A549 (cell line): Measurements from ENCODE around the gene DNA2. TPM values are rescaled to one million over a fixed set of nuclear protein-coding genes. Genes with fewer than 3 reads are reported as not detected.

ENCODE experiments used
- ATAC-seq, 2 experiments: fragments of 200-7000 bp in 1 of 2; fragments of >200 bp in 1 of 2; cut with Nextera tagmentation in 1 of 2; cut with Tn5 transposase in 1 of 2; 3 replicates each; pipeline versions ENCODE4 v1.8.0 to v1.9.1; 2018 to 2020; ENCODE audit warnings: mild to moderate bottlenecking in 1 of 2, moderate library complexity in 1 of 2
- CTCF ChIA-PET: fragments of 300-600 bp; sonication (Branson Sonifier 250); formaldehyde crosslinking; extraction: SDS; loops from one replicate; lab custom pipeline; 2021; ENCODE audit warnings: antibody characterized with exemption, inconsistent platforms; lab: Yijun Ruan, JAX
- POLR2A ChIA-PET: fragments of 350-600 bp; formaldehyde crosslinking; extraction: SDS; loops from one replicate; lab custom pipeline; 2021; ENCODE audit warnings: antibody characterized with exemption, inconsistent platforms; lab: Yijun Ruan, JAX
- DNase-seq, 2 experiments: peaks; one replicate each; pipeline versions ENCODE4 v3.0.0 to v3.0.0-alpha.2; 2011 to 2016; ENCODE audit warnings: low read depth in 1 of 2, low spot score in 1 of 2
- FAIRE-seq: peaks from 2 replicates; lab custom pipeline; 2011; peaks lifted over from hg19 to GRCh38; lab: Jason Lieb, UNC
- H3K27ac ChIP-seq, 2 experiments: fragments of >200 bp; sonication (Bioruptor Twin); formaldehyde crosslinking; 3 replicates each; pipeline ENCODE4 v1.5.1; 2016 to 2017
- H3K4me1 ChIP-seq: fragments of >200 bp; sonication (Bioruptor Twin); formaldehyde crosslinking; 3 replicates; pipeline ENCODE4 v1.6.1; 2016
- H3K4me2 ChIP-seq: fragments of >200 bp; sonication (Bioruptor Twin); formaldehyde crosslinking; 3 replicates; pipeline ENCODE4 v1.6.1; 2016
- H3K4me3 ChIP-seq: fragments of >200 bp; sonication (Bioruptor Twin); formaldehyde crosslinking; 3 replicates; pipeline ENCODE4 v1.5.1; 2016
- H3K9me3 ChIP-seq: fragments of >200 bp; sonication (Bioruptor Twin); formaldehyde crosslinking; 3 replicates; pipeline ENCODE4 v1.6.1; 2016
- BHLHE40 ChIP-seq: IDR thresholded peaks from 2 replicates; pipeline ENCODE4 v1.6.1; 2012; ENCODE audit warnings: low read depth, low read length, inconsistent platforms
- CBX2 ChIP-seq: fragments of 200-600 bp; sonication (generic); IDR thresholded peaks from 2 replicates; pipeline ENCODE4 v1.6.1; 2016; ENCODE audit warnings: low read depth, mild to moderate bottlenecking, borderline replicate concordance
- CBX8 ChIP-seq: fragments of 200-600 bp; sonication (generic); IDR thresholded peaks from 2 replicates; pipeline ENCODE4 v1.6.1; 2016
- CEBPB ChIP-seq, 2 experiments: fragments of >200 bp in 1 of 2; sonication (Bioruptor Twin) in 1 of 2; formaldehyde crosslinking in 1 of 2; IDR thresholded peaks; 2 replicates each; pipeline ENCODE4 v1.6.1; 2012 to 2016
- CHD2 ChIP-seq: fragments of 150-350 bp; IDR thresholded peaks from 2 replicates; pipeline ENCODE4 v1.6.1; 2014; ENCODE audit warnings: low read length; ENCODE audit not compliant: partially characterized antibody
- CHD4 ChIP-seq: fragments of 200-600 bp; sonication (generic); IDR thresholded peaks from 2 replicates; pipeline ENCODE4 v1.6.1; 2016; ENCODE audit warnings: antibody characterized with exemption, mild to moderate bottlenecking, borderline replicate concordance
- CTCF ChIP-seq: fragments of >200 bp; sonication (Bioruptor Twin); formaldehyde crosslinking; IDR thresholded peaks from 3 replicates; pipeline ENCODE4 v1.5.1; 2016
- EHF ChIP-seq: fragments of 250-450 bp; sonication (Bioruptor Pico); IDR thresholded peaks from 2 replicates; pipeline ENCODE4 v1.5.0; 2020; ENCODE audit warnings: mild to moderate bottlenecking
- EHMT2 ChIP-seq: fragments of 200-600 bp; sonication (generic); IDR thresholded peaks from 2 replicates; pipeline ENCODE4 v1.6.1; 2016; ENCODE audit warnings: antibody characterized with exemption, low read depth, mild to moderate bottlenecking, moderate library complexity
- EP300 ChIP-seq, 2 experiments: fragments of >200 bp; sonication (Bioruptor Twin); formaldehyde crosslinking; IDR thresholded peaks; 2 replicates in 1 of 2; 3 replicates in 1 of 2; pipeline ENCODE4 v1.6.1; 2016 to 2017
- ESRRA ChIP-seq: fragments of 150-350 bp; IDR thresholded peaks from 2 replicates; pipeline ENCODE4 v1.6.1; 2014; ENCODE audit warnings: mild to moderate bottlenecking, low read length, borderline replicate concordance
- FOSL2 ChIP-seq, 2 experiments: fragments of 450-650 bp in 1 of 2; fragments of >200 bp in 1 of 2; sonication (Bioruptor Twin) in 1 of 2; formaldehyde crosslinking; IDR thresholded peaks; 2 replicates each; pipeline versions ENCODE4 v1.5.0 to v1.6.1; 2016 to 2020; ENCODE audit warnings: mild to moderate bottlenecking in 1 of 2, moderate library complexity in 1 of 2
- HDAC2 ChIP-seq: fragments of 200-600 bp; sonication (generic); IDR thresholded peaks from 2 replicates; pipeline ENCODE4 v1.6.1; 2016
- HES2 ChIP-seq: fragments of >200 bp; sonication (Bioruptor Twin); formaldehyde crosslinking; IDR thresholded peaks from 2 replicates; pipeline ENCODE4 v1.6.1; 2016
- HMGXB4 ChIP-seq: fragments of 250-450 bp; sonication (Bioruptor Pico); IDR thresholded peaks from 2 replicates; pipeline ENCODE4 v1.5.0; 2021; ENCODE audit warnings: mild to moderate bottlenecking, moderate library complexity, borderline replicate concordance
- HOXB13 ChIP-seq: fragments of 250-450 bp; sonication (Bioruptor Pico); IDR thresholded peaks from 2 replicates; pipeline ENCODE4 v1.5.0; 2020; ENCODE audit warnings: low read depth, mild to moderate bottlenecking, moderate library complexity
- JUN ChIP-seq, 2 experiments: fragments of >200 bp; sonication (Bioruptor Twin); formaldehyde crosslinking; IDR thresholded peaks; 2 replicates in 1 of 2; 3 replicates in 1 of 2; pipeline ENCODE4 v1.6.1; 2016 to 2017
- JUNB ChIP-seq: fragments of >200 bp; sonication (Bioruptor Twin); formaldehyde crosslinking; IDR thresholded peaks from 2 replicates; pipeline ENCODE4 v1.6.1; 2016
- NFE2L2 ChIP-seq: fragments of 150-350 bp; conservative IDR thresholded peaks from 2 replicates; pipeline ENCODE4 v1.6.1; 2014; ENCODE audit warnings: low read length
- PBX3 ChIP-seq: IDR thresholded peaks from 2 replicates; pipeline ENCODE4 v1.6.1; 2012
- POLR2A ChIP-seq: IDR thresholded peaks from 2 replicates; pipeline ENCODE4 v1.6.1; 2012; ENCODE audit warnings: mild to moderate bottlenecking, low read length
- RAD21 ChIP-seq, 2 experiments: fragments of >200 bp in 1 of 2; sonication (Bioruptor Twin) in 1 of 2; formaldehyde crosslinking in 1 of 2; IDR thresholded peaks in 1 of 2; conservative IDR thresholded peaks in 1 of 2; 2 replicates in 1 of 2; 3 replicates in 1 of 2; pipeline ENCODE4 v1.6.1; 2012 to 2018; ENCODE audit warnings: inconsistent platforms in 1 of 2
- RFX5 ChIP-seq: fragments of 450-650 bp; IDR thresholded peaks from 2 replicates; pipeline ENCODE4 v1.7.1; 2014; ENCODE audit warnings: antibody characterized with exemption, mild to moderate bottlenecking, moderate library complexity
- SREBF2 ChIP-seq: fragments of 450-650 bp; IDR thresholded peaks from 2 replicates; pipeline ENCODE4 v1.6.1; 2014; ENCODE audit warnings: mild to moderate bottlenecking, moderate library complexity
- USF2 ChIP-seq: fragments of 450-650 bp; IDR thresholded peaks from 2 replicates; pipeline ENCODE4 v1.6.1; 2014; ENCODE audit warnings: antibody characterized with exemption
- ZFP36 ChIP-seq: fragments of 450-650 bp; IDR thresholded peaks from 2 replicates; pipeline ENCODE4 v1.6.1; 2014; ENCODE audit warnings: borderline replicate concordance; ENCODE audit not compliant: partially characterized antibody
- ZNF302 ChIP-seq: fragments of 250-450 bp; sonication (Bioruptor Pico); IDR thresholded peaks from 2 replicates; pipeline ENCODE4 v1.9.0; 2021; ENCODE audit warnings: inconsistent platforms, mild to moderate bottlenecking, moderate library complexity
- ZSCAN20 ChIP-seq: fragments of 250-450 bp; sonication (Bioruptor Pico); IDR thresholded peaks from 2 replicates; pipeline ENCODE4 v1.8.0; 2022; ENCODE audit warnings: mild to moderate bottlenecking, moderate library complexity
- WGBS: methylation state at CpG from one replicate; pipeline ENCODE4 v1.1.6; 2017; ENCODE audit errors: missing lambda C conversion rate; 5-methylcytosine and 5-hydroxymethylcytosine counted together
- polyA plus RNA-seq, 4 experiments: library from polyadenylated mRNA; depleted of rRNA in 3 of 4; stranded (reverse); fragments of >200 nt; fragmentation: RNase III in 1 of 4; extraction: RNeasy Plus Mini Kit Qiagen cat#74134 plus additional on column Dnase treatment in 1 of 4; gene quantifications; 2 replicates in 3 of 4; 3 replicates in 1 of 4; pipeline ENCODE4 v1.2.3, GENCODE V29; 2011 to 2017

The DNA2 gene
- polyA plus RNA-seq, 2 of the 4 experiments (the other 2 are of a cell fraction): 16.5 to 20.1 TPM

- DNase-seq: no peak
- CTCF ChIA-PET: interaction anchor here (0.6 kb wide), 1 partner anchor 627 kb away, joined by 5 read pairs; no protein-coding TSS in a partner anchor
- 78% methylated on average over 2 of the region's 2 CpGs for WGBS
- POLR2A ChIA-PET: no interaction called here
- Histone ChIP-seq H3K4me3 (no peak overlapping the region), H3K9me3 (no peaks in the 10 kb centered on the region), H3K27ac (no peak overlapping the region), H3K4me1 (no peaks in the 10 kb centered on the region), H3K4me2 (no peak overlapping the region)
- no peak for TF ChIP-seq HES2
- no peak for TF ChIP-seq RAD21 (conservative IDR thresholded peaks at IDR 0.05 in 1 of 2, IDR thresholded peaks at IDR 0.05 in 1 of 2)
- no peak for TF ChIP-seq HOXB13 (CRISPR knock-in tag)
- TF ChIP-seq CBX8: no peak
- TF ChIP-seq HMGXB4 (CRISPR knock-in tag): no peak
- no peak for TF ChIP-seq ZFP36
- no peak for TF ChIP-seq CHD4
- TF ChIP-seq CHD2: no peak
- TF ChIP-seq PBX3: no peak
- TF ChIP-seq ESRRA: no peak
- FAIRE-seq: no peak
- no peak for ATAC-seq
Observed at GRCh38 chr10:68492118-68492517, 20.3 kb upstream of the DNA2 start.

- FAIRE-seq: no peak
- POLR2A ChIA-PET: interaction anchor here (0.7 kb wide), 1 partner anchor 341 kb away, joined by 4 read pairs; no protein-coding TSS in a partner anchor
- WGBS: 91% methylated on average over 3 of the region's 3 CpGs
- no peak for ATAC-seq
- TF ChIP-seq CTCF: no peak
- no peak for TF ChIP-seq ESRRA
- Histone ChIP-seq H3K27ac (no peak overlapping the region), H3K4me1 (no peaks in the 10 kb centered on the region), H3K9me3 (no peaks in the 10 kb centered on the region), H3K4me3 (no peak overlapping the region), H3K4me2 (no peak overlapping the region)
- CTCF ChIA-PET: no interaction called here
- no peak for DNase-seq
Observed at GRCh38 chr10:68489919-68490318, 18.1 kb upstream of the DNA2 start.

- POLR2A ChIA-PET: no interaction called here
Observed at GRCh38 chr10:68474021-68474420, 2.2 kb upstream of the DNA2 start.

More at GRCh38 chr10:68474021-68474420, 2.2 kb upstream of the DNA2 start:
- DNase-seq: no peak
- no peak overlapping the region for H3K27ac ChIP-seq
- WGBS: 59% methylated on average over 3 of the region's 3 CpGs
- peaks cover 11% of the 10 kb centered on the region for H3K4me1 ChIP-seq
- H3K9me3 ChIP-seq: no peaks in the 10 kb centered on the region
- no peak overlapping the region for H3K4me2 ChIP-seq
- TF ChIP-seq ZSCAN20 (CRISPR knock-in tag) (no peak), JUN (IDR thresholded peaks at IDR 0.05) (no peak), ZNF302 (no peak), JUNB (no peak), CBX2 (no peak), SREBF2 (no peak), CEBPB (IDR thresholded peaks at IDR 0.05) (no peak), NFE2L2 (no peak), EP300 (IDR thresholded peaks at IDR 0.05) (no peak), FOSL2 (IDR thresholded peaks at IDR 0.05) (no peak), FOSL2 (CRISPR knock-in tag; IDR thresholded peaks at IDR 0.05) (no peak), USF2 (no peak), RFX5 (no peak), BHLHE40 (no peak), HMGXB4 (CRISPR knock-in tag) (no peak), EHMT2 (no peak), POLR2A (no peak), HDAC2 (no peak), EHF (CRISPR knock-in tag) (no peak)
- no peak for ATAC-seq
- CTCF ChIA-PET: no interaction called here
- no peak overlapping the region for H3K4me3 ChIP-seq
- no peak for FAIRE-seq
